Vagina (tissue), 2 donors: ENCODE results near the gene VRK1. TPM values are rescaled to one million over a fixed set of nuclear protein-coding genes. Genes with fewer than 3 reads are reported as not detected.

ENCODE experiments used
- DNase-seq, 2 donors: peaks; one replicate each; pipeline ENCODE4 v3.0.0-alpha.2; 2017; ENCODE audit errors: extremely low spot score in 2 of 2
- H3K27ac ChIP-seq: fragments of 200-600 bp; sonication (generic); one replicate; pipeline ENCODE4 v1.5.1; 2019
- H3K27me3 ChIP-seq: fragments of 200-600 bp; sonication (generic); one replicate; pipeline ENCODE4 v1.5.1; 2019
- H3K36me3 ChIP-seq, 2 donors: fragments of 200-600 bp; sonication (generic); one replicate each; pipeline ENCODE4 v1.5.1; 2017 to 2019
- H3K4me1 ChIP-seq: fragments of 200-600 bp; sonication (generic); one replicate; pipeline ENCODE4 v1.5.1; 2019
- H3K4me3 ChIP-seq, 2 donors: fragments of 200-600 bp; sonication (generic); 1 replicate in 1 of 2; 2 replicates in 1 of 2; pipeline ENCODE4 v1.5.1; 2016 to 2019
- H3K9me3 ChIP-seq: fragments of 200-600 bp; sonication (generic); one replicate; pipeline ENCODE4 v1.5.1; 2019
- CTCF ChIP-seq, 3 experiments: fragments of 450-650 bp in 2 of 3; fragments of 200-600 bp in 1 of 3; sonication (generic) in 1 of 3; IDR thresholded peaks; one replicate each; pipeline ENCODE4 v1.5.1; 2017 to 2019; ENCODE audit warnings: antibody characterized with exemption in 3 of 3, mild to moderate bottlenecking in 2 of 3, moderate library complexity in 2 of 3
- POLR2A ChIP-seq, 2 donors: fragments of 450-650 bp; IDR thresholded peaks; one replicate each; pipeline ENCODE4 v1.6.1; 2017; ENCODE audit warnings: antibody characterized with exemption in 2 of 2, mild to moderate bottlenecking in 2 of 2, moderate library complexity in 2 of 2
- POLR2AphosphoS5 ChIP-seq, 2 donors: sonication (generic); formaldehyde crosslinking; IDR thresholded peaks; one replicate each; pipeline ENCODE4 v1.9.0; 2017; ENCODE audit warnings: antibody characterized with exemption in 2 of 2, mild to moderate bottlenecking in 2 of 2, low read depth in 1 of 2; ENCODE audit not compliant: insufficient read depth in 1 of 2
- intact Hi-C: fragments of 100-400 bp; cut with DNase I; formaldehyde crosslinking; loops from one replicate; pipeline ENCODE4 v1.15.1; 2023
- total RNA-seq: library from RNA; depleted of rRNA; stranded (reverse); fragments of >200 nt; gene quantifications from one replicate; pipeline ENCODE4 v1.2.3, GENCODE V29; 2016

VRK1 gene
- total RNA-seq, 1 donor from 2014 or later, result 10.1 TPM

- H3K4me1 ChIP-seq, result no peaks in the 10 kb centered on the region
- intact Hi-C loops, result no loop called here
- TF ChIP-seq POLR2AphosphoS5 (IDR thresholded peaks at IDR 0.05; ENCODE audit: insufficient read depth in 1 of 2, low read depth in 1 of 2) (no peak), CTCF (IDR thresholded peaks at IDR 0.05) (no peak), POLR2A (IDR thresholded peaks at IDR 0.05) (no peak)
- no peak for DNase-seq
- H3K27ac ChIP-seq, result no peak overlapping the region
- H3K36me3 ChIP-seq, result no peaks in the 10 kb centered on the region
- H3K27me3 ChIP-seq, result no peaks in the 10 kb centered on the region
- H3K9me3 ChIP-seq, result no peaks in the 10 kb centered on the region
- H3K4me3 ChIP-seq, result no peak overlapping the region
Observed at GRCh38 chr14:96790186-96790585, 7.0 kb upstream of the VRK1 start.

- intact Hi-C loops, result no loop called here
Observed at GRCh38 chr14:96790706-96791105, 6.5 kb upstream of the VRK1 start.

GRCh38 chr14:96792003-96792402 is 5.2 kb upstream of the VRK1 start:
- TF ChIP-seq POLR2A (IDR thresholded peaks at IDR 0.05) (no peak), POLR2AphosphoS5 (IDR thresholded peaks at IDR 0.05; ENCODE audit: insufficient read depth in 1 of 2, low read depth in 1 of 2) (no peak), CTCF (IDR thresholded peaks at IDR 0.05) (no peak)
- DNase-seq, result no peak

More at GRCh38 chr14:96790706-96791105, 6.5 kb upstream of the VRK1 start:
- Histone ChIP-seq H3K9me3 (no peaks in the 10 kb centered on the region), H3K4me1 (no peaks in the 10 kb centered on the region), H3K36me3 (no peaks in the 10 kb centered on the region), H3K27ac (no peak overlapping the region), H3K27me3 (no peaks in the 10 kb centered on the region), H3K4me3 (no peak overlapping the region)
- no peak for TF ChIP-seq CTCF (IDR thresholded peaks at IDR 0.05)
- no peak for DNase-seq

GRCh38 chr14:96792591-96792990 is 4.6 kb upstream of the VRK1 start:
- no peak overlapping the region for H3K4me3 ChIP-seq
- H3K9me3 ChIP-seq, result no peaks in the 10 kb centered on the region
- H3K36me3 ChIP-seq, result no peaks in the 10 kb centered on the region
- DNase-seq, result no peak
- H3K27me3 ChIP-seq, result no peaks in the 10 kb centered on the region
- intact Hi-C loops, result no loop called here
- H3K4me1 ChIP-seq, result peaks cover 1% of the 10 kb centered on the region
- TF ChIP-seq POLR2A (IDR thresholded peaks at IDR 0.05) (no peak), CTCF (IDR thresholded peaks at IDR 0.05) (no peak), POLR2AphosphoS5 (IDR thresholded peaks at IDR 0.05; ENCODE audit: insufficient read depth in 1 of 2, low read depth in 1 of 2) (no peak)
- H3K27ac ChIP-seq, result no peak overlapping the region

More at GRCh38 chr14:96792003-96792402, 5.2 kb upstream of the VRK1 start:
- Histone ChIP-seq H3K36me3 (no peaks in the 10 kb centered on the region), H3K9me3 (no peaks in the 10 kb centered on the region), H3K27ac (no peak overlapping the region), H3K4me3 (no peak overlapping the region), H3K4me1 (no peaks in the 10 kb centered on the region), H3K27me3 (no peaks in the 10 kb centered on the region)
- intact Hi-C loops, result no loop called here

GRCh38 chr14:96793547-96793946 is 3.6 kb upstream of the VRK1 start:
- H3K36me3 ChIP-seq, result no peaks in the 10 kb centered on the region
- no peaks in the 10 kb centered on the region for H3K9me3 ChIP-seq
- intact Hi-C loops, result no loop called here
- DNase-seq, result no peak
- no peak overlapping the region for H3K27ac ChIP-seq
- H3K27me3 ChIP-seq, result no peaks in the 10 kb centered on the region
- H3K4me3 ChIP-seq, result no peak overlapping the region
- H3K4me1 ChIP-seq, result peaks cover 9% of the 10 kb centered on the region
- TF ChIP-seq CTCF (IDR thresholded peaks at IDR 0.05) (no peak), POLR2A (IDR thresholded peaks at IDR 0.05) (no peak), POLR2AphosphoS5 (IDR thresholded peaks at IDR 0.05; ENCODE audit: insufficient read depth in 1 of 2, low read depth in 1 of 2) (no peak)
